Measurements from ENCODE around the gene GCLC.

- TF ChIP-seq CTCF (IDR thresholded peaks at IDR 0.05), result no peak
- TF ChIP-seq EZH2 (IDR thresholded peaks at IDR 0.05), result no peak
- TF ChIP-seq EZH2phosphoT487 (IDR thresholded peaks at IDR 0.05), result no peak
Measured at GRCh38 chr6:53486679-53487078, 58.2 kb downstream of the GCLC start.

Measured in neural progenitor cell (in vitro differentiated cells).